ENCODE results near the gene FBLN5.

- TF ChIP-seq CTCF (IDR thresholded peaks at IDR 0.05 in 2 of 3, conservative IDR thresholded peaks at IDR 0.05 in 1 of 3; ENCODE audit: insufficient read depth in 2 of 3, low read depth in 1 of 3, low read length in 3 of 3) = no peak
- no peak for TF ChIP-seq ZNF274 (IDR thresholded peaks at IDR 0.05; ENCODE audit: borderline replicate concordance, low read depth, low read length)
- TF ChIP-seq POLR2AphosphoS5 (IDR thresholded peaks at IDR 0.05; ENCODE audit: control insufficient read depth, insufficient read depth, low read depth, low read length) = no peak
- TF ChIP-seq HDAC1 (IDR thresholded peaks at IDR 0.05) = no peak
Measured at GRCh38 chr14:91847693-91848092, 99.8 kb downstream of the FBLN5 start.

All from K562 (cell line).